GM18499 (cell line): ENCODE measurements around the gene DDN.

Experiments
- ATAC-seq: cut with Tn5 transposase; IDR thresholded peaks from one replicate; pipeline ENCODE4 v1.9.1; 2021; ENCODE audit warnings: moderate number of reproducible peaks; ENCODE audit not compliant: insufficient read depth, unreplicated experiment

The DDN gene

DNA sequence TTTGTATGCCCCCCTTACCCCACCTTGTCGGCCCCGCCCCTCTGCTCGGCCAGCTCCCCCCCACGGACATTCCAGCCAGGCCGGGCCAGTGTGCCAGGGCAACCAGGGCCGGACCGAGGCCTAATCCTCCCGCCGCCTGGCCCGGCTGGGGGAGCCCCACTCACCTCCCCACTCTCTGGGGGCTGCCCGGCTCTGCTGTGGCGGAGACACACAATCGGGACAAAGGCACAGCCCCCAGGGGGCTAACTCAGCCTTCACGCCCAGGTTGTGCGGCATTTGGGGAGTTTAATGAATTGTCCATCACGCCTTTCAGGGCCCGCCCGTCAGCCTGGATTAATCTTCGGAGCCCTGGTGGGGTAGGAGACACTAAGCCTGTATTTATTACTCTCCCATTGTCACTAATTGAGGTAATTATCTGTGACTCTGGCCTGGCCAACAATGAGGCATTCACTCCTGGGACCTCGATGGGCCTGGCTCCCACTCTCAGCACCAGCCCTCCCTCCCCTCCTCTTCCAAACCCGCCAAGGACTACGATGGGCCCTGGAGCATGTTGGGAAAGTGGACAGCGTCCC, 12.4 kb downstream of the DDN start:
- ATAC-seq, result no peak

DNA sequence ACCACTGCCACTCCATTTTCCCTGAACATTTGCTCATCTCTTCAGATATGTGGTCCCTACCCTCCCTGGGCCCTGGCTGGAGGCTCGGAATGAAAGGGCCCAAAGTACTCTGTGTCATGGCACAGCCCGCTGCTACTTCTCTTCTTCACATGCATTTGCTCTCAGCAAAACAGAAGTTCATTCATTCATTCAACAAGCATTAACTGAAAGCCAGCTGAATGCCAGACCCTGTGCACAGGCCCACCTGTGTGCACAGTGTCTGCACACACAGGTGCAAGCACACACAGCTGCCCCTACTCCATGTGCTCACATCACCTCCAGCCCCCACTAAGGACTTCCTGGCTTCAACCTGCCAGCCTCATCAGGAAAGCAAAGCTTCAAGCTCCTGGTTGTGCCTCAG, 13.3 kb downstream of the DDN start:
- ATAC-seq, result no peak

DNA sequence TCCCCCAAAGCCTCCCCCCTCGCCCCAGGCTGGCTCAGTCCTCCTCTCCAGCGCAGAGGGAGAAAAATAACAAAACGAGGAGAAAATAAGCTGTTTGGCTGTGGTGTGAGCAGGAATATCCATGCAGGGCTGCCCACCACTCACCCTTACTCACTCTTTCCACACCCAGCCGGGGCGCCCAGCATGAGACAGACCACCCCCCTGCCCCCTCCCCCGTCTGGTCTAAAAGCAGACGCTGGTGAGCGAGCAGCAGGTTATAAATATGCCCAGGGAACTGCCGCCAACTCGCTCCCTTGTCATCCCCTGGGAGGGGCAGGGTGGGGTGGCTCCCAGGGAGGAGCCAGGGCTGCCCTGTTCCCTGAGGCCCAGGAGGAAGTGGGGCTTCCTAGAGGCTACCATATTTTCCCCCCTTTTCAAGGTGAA, 13.7 kb downstream of the DDN start:
- ATAC-seq, result no peak

DNA sequence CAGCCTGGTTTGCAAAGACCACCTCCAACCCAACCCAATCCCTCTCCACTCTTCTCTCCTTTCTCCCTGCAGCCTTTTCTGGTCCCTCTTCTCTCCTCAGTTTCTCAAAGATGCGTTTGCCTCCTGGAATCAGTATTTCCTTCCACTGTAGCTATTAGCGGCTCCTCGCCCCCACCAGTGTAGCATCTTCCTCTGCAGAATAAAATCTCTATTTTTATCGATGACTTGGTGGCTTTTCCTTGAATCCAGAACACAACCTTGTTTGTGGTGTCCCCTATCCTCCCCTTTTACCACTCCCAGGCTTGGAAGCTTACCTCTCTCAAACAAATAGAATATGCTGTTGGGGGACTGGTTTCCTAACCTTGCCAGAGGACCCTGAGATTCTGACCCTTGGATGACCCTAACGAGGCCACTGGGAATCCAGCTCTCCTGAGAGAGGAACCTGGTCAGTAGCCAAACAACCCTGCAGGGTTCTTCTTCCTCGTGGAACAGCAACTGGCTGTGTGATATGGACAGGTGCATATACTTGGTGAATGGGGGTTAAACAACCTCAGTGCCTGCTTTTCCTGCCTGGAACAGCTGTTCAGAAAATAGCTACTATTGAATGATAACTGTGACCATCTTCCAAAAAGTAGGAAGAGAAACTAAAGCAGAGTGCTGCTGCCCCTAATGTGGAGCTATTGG, 16.6 kb downstream of the DDN start:
- no peak for ATAC-seq

DNA sequence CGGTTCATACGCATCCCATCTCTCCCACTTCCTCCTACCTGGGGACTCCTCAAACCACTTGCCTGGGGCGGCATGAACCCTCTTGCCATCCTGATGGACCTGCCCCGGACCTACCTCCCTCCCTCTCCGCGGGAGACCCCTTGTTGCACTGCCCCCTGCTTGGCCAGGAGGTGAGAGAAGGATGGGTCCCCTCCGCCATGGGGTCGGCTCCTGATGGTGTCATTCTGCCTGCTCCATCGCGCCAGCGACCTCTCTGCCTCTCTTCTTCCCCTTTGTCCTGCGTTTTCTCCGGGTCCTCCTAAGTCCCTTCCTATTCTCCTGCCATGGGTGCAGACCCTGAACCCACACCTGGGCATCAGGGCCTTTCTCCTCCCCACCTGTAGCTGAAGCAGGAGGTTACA, 17.4 kb downstream of the DDN start:
- ATAC-seq, result no peak

DNA sequence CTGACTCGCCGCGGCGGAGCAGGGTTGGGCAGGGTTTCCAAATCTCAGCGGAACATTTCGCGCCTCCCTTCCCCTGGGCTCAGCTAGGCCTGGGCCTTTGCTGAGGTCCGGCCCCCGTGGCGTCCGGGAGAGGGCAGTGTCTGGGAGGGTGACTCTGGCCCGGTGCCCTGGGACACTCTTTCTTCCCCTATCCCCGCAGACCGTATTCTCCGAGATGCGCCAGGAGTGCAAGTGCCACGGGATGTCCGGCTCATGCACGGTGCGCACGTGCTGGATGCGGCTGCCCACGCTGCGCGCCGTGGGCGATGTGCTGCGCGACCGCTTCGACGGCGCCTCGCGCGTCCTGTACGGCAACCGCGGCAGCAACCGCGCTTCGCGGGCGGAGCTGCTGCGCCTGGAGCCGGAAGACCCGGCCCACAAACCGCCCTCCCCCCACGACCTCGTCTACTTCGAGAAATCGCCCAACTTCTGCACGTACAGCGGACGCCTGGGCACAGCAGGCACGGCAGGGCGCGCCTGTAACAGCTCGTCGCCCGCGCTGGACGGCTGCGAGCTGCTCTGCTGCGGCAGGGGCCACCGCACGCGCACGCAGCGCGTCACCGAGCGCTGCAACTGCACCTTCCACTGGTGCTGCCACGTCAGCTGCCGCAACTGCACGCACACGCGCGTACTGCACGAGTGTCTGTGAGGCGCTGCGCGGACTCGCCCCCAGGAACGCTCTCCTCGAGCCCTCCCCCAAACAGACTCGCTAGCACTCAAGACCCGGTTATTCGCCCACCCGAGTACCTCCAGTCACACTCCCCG, 18.0 kb downstream of the DDN start:
- ATAC-seq, result no peak

DNA sequence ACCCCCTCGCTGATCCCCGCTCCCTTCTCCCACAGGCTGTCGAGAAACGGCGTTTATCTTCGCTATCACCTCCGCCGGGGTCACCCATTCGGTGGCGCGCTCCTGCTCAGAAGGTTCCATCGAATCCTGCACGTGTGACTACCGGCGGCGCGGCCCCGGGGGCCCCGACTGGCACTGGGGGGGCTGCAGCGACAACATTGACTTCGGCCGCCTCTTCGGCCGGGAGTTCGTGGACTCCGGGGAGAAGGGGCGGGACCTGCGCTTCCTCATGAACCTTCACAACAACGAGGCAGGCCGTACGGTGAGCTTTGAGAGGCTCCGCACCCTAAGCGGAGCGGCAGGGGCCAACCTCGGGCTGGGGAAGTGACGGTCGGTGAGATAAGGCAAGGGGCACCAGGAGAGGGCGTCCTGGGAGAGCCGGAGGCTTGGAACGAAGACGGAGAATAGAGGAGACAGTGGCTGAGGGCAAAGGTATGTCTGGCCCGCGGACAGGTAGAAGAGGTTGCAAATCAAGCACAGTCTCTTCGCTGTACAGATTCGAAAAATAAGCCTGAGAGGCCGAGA, 18.7 kb downstream of the DDN start:
- ATAC-seq, result no peak

DNA sequence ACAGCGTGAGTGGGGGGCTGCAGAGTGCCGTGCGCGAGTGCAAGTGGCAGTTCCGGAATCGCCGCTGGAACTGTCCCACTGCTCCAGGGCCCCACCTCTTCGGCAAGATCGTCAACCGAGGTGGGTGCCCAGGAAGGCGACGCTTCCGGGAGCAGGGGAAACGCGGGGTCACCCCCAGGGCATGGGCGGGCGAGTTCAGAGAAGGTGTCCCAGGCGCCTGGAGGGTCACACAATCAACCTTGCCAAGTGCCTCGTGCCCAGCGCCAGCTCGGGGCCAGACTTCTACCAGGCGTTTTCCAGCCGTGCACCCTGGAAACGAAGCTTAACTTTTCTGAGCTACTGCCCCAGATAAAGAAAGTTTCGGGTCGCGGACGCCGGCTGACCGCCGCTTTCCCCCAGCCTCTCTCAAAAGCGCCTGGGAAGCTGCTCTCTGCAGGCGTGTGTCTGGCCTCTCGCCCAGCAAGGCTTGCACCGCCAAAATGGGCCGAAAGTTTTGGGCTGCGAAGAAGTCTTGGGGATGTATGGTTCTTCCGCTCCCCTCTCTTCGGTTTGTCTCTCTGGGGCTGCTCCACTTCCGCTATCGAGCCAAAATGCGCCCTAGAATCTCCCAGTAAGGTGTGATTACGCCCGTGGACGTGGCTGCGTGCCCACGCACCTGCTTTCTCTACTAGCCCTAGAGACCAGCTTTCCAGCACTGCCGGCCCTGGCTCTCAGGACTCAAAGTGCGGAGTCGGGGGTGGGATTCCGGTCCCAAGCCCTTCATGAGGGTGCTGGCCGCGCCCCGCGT, 19.4 kb downstream of the DDN start:
- no peak for ATAC-seq

DNA sequence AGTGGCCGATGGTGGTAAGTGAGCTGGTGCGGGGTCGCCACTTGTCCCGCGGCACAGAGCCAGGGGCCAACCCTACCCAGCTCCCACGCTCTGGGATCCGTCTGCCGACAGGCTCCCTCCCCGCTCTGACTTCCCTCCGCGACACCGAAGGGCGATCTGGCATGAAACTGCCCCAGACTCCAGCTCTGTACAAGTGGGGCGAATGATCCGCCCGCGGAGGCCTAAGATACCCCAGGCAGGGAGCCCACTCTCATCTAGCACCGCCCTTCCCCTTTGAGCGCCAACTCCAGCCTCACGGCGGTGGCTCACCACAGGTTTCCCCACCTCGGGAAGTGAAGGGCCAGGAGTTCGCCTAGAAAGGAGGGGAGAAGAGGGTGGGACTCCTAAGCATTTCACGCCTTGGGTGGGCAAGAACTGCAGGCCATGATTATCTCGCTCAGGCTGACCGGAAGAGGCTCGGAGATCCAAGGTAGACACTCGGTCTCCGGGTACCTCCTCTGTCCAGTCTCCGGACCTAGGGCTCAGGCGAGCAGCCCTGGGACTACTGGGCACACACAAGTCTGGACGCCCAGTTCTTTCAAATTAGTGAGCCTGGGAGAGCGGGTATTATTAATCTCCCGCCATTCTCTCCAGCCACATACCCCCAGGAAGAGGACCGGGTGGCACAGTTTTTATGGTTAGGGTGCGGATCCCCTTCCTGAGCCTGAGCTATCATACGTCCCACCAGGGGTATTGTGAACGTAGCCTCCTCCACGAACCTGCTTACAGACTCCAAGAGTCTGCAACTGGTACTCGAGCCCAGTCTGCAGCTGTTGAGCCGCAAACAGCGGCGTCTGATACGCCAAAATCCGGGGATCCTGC, 20.2 kb downstream of the DDN start:
- no peak for ATAC-seq

DNA sequence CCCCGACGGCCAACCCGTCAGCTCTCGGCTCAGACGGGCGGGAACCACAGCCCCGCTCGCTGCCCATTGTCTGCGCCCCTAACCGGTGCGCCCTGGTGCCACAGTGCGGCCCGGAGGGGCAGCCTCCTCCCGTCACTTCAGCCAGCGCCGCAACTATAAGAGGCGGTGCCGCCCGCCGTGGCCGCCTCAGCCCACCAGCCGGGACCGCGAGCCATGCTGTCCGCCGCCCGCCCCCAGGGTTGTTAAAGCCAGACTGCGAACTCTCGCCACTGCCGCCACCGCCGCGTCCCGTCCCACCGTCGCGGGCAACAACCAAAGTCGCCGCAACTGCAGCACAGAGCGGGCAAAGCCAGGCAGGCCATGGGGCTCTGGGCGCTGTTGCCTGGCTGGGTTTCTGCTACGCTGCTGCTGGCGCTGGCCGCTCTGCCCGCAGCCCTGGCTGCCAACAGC, 20.9 kb downstream of the DDN start, which contains the start of gene WNT1:
WNT1 (plus strand) TSS at position 32 of the 450 bp plus-strand sequence; CDS start at position 361, 329 bp downstream.
- ATAC-seq, result no peak

DNA sequence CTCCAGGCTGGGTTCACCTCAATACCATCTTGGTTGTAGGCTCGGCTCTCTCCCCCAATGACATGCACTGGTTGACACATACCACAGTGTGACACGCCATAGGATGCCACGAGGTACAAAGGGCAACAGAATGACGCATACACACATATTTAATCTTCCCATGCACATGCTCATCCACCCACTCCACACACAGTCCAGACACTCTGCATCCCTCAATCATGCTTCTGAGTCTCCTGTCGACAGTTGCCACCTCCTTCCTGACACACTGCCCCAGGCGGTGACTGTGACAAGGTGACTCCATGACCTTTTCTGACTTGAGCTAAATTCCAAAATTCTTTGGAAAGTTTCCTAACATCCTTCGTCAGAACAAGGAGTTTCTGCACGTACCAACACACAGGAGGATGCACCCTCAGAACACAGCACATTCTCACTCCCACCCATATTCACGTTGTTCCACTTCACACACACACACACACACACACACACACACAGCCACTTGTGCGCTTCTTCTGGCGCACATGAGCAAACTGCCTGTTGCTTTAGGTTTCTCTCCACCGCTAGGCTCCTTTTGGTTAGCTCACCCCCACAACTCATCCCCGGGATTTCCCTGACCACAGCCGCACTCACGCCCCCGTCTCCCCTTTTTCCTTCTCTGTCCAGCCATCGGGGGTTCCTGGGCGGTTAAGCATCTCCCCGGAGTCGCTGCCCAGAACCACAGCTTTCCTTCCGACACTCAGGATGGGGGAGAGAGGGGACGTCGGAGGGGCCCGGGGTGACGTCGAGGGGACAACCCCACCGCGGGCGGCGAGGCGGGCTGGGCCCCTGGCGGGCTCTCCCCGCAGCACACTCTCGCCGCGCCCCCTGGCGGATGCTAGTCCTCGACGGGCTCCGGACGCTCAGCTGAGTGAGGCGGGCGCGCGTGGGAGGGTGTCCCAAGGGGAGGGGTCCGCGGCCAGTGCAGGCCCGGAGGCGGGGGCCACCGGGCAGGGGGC, 21.6 kb downstream of the DDN start:
- ATAC-seq, result no peak

DNA sequence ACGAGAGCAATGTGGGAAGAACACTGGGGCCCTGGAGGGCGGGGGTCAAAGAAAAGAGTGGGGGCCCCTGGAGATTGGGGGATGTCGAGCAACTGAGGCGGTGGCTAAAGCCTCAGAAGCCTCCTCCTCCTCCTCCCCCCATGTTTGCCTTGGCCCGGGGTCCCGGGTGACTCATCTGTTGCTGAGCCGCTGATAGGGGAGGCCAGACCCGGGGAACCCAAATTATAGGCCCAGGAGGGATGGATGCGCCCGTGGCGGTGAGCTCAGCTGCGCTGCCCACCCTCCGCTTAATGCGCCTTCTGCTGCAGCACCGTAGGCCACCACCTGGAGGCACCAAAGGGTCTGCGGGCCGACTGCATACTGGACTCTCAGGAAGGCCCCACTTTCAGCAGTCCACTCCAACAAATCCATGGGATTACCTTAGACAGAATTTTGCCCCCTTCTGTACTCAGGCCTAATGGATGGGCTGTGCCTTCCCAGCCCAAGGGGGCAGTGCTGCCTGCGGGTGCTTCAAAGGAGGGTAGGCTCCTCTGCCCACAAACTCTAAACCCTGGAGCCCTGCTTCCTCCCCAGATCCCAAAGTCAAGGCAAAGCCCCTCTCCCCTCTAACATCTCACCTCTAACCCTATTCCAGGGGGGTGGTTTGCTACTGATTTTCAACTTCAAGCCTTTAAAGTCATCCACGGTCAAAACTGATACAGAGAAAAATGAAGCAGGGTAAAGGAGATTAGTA, 25.1 kb downstream of the DDN start:
- ATAC-seq, result no peak

DNA sequence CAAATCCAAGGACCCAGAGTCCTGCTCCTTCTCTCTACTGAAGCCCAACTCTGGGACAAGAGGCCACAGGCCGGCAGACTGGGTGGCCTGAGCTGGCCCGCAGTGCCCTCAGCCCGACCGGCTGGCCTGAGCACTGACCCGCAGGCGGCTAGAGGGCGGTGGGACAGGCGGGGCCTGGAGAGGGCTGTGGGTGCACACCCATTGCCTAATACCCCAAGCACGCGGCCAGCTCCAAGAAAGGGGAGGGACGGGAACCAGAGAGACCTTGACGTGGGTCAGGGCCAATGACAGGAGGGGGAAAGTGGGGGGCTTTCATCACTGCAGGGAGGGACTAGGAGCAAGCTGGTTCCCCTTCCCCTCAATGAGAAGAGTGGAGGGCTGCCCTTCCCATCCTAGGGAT, 25.6 kb downstream of the DDN start:
- no peak for ATAC-seq

DNA sequence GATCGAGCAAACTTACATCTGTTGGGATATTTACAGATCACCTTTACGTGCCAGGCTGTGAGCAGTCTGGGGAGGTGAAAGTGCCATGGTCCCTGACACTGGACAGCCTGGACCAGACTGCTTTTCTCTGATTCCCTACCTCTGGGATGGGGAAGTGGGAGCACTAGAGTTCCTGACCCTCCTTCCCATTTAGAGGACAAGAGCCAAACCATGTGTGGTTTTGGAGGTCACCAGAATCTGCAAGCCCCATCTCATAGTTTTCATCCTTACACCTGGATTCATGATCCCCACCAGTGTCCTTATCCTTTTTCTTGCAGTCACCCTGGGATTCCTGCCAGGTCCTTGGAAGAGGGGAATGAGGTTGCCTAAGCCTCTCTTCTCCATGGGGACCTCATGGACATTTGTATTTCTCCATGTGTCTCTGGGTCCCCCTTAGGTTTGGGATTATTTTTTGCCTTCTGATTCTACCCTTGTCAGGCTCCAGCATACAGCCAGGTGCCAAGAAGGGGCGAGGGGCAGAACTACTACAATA, 26.2 kb downstream of the DDN start:
- no peak for ATAC-seq

DNA sequence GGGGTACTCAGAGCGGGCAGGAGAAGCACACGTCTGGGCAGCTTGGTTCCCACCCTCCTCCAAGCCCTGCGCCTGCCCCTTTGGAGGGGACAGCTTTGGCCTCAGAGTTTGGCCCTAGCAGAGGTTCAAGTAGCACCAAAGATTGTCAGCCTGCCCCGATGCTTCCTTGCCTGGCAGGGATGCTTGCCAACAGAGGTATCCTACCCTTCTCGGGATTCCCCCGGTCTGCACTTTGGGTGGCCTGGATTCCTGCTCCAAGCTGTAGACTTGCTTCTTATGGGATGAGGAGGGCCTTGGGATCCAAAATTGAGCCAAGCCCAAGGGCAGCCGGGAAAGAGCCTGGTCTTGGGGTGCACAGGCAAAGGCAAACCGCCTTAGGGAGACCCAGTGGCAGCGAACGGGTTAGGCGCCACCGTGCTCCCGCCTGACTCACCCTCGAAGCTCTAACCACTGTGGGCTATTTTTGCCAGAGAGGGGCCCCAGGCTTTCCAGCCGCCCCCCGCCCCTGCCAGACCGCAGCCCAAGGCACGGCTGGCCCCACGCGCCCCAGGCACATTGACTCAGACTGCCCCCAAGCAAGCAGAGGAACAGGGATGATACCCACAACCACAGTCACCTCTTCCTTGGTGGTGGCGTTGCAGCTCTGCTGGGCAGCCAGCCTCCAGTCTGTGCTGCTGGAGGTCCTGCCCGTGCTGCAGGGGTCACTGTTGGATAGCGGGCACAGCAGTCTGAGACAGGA, 26.8 kb downstream of the DDN start:
- no peak for ATAC-seq

DNA sequence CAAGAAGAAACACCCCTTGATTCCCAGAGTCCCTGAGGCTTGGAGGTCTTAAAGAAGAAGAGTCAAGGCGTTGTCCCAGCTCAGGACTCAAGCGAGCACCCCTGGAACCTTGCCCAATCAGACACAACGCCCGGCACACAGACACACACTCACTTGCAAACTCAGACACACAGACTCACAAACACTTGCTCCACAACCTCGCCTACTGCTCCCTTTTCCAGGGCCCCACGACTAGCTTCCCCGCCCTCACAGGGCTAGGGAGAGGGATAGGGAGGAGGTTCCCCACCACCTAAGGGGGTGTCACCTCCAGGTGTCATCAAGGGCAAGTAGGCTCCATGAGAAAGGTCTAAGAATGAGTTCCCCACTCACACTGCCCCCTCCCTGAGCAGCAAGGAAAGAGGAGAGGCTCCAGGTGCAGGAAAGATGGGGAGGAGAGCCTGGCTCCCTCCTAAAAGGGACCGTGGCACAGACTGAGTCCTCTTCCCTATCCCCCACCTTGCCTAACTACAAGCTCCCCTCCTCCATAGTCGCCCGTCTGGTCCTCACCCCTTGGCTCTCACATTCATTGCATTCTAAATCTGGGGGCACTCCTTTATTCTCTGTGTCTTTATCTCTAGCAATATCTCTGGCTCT, 28.4 kb downstream of the DDN start:
- ATAC-seq, result no peak
